ENCODE data around the gene IFNGR2. TPM values are rescaled to one million over a fixed set of nuclear protein-coding genes. Genes with fewer than 3 reads are reported as not detected.

Gene IFNGR2
- total and polyA plus RNA-seq, 2 donors (not counting 1 experiment from before 2014, with no cell fraction given), result 96.0 to 108 TPM

DNA sequence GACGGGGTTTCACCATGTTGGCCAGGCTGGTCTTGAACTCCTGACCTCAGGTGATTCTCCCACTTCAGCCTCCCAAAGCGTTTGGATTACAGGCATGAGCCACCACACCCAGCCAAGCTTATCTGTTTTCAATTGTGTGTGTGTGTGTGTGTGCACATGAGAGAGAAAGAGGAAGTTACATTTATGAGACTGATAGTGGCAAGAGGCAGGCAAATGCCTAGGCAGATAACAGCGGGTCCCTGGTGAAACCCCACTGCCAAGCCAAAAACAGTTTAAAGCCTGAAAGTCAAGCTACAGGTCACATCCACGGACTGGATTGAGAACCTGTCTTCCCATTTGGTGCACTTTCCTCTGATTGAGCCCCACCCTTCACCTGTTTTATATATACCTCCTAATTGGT, 35.1 kb upstream of the IFNGR2 start:
- H3K9ac ChIP-seq (ENCODE audit: low read length), result no peak overlapping the region
- Mint-ChIP-seq H3K4me3 (peak overlapping the region; percentile 60), H3K27ac (peak overlapping the region; percentile 79), H3K9me3 (ENCODE audit: insufficient read depth) (peaks cover 14% of the 10 kb centered on the region), H3K4me1 (peaks cover 55% of the 10 kb centered on the region), H3K27me3 (no peaks in the 10 kb centered on the region)
- DNase-seq (peak; percentile 68), ATAC-seq (ENCODE audit: low read depth) (peak; percentile 80)
- peaks cover 7% of the 10 kb centered on the region for H3K79me2 ChIP-seq (ENCODE audit: control insufficient read depth, insufficient read depth, low read length)
- no peaks in the 10 kb centered on the region for H3K36me3 ChIP-seq (replicated peaks in 1 of 2; ENCODE audit: control extremely low read depth in 1 of 2, control insufficient read depth in 1 of 2, extremely low read depth in 1 of 2, insufficient read depth in 2 of 2, low read length in 1 of 2)
- ChIA-PET POLR2A (interaction anchor here (0.8 to 1.5 kb wide), 4 partner anchors 17 to 43 kb away, joined by 3 to 7 read pairs (median 4); partner anchors contain the start of genes IFNAR1 and IFNGR2), CTCF (interaction anchor here (0.6 to 2.6 kb wide), 9 partner anchors 9 to 171 kb away, joined by 3 to 9 read pairs (median 4); partner anchors contain the start of gene IFNAR1)
- peak overlapping the region in 1 of 5 experiments; percentile 1 for H3K4me3 ChIP-seq (ENCODE audit: control extremely low read depth in 1 of 5, extremely low read depth in 1 of 5, insufficient read depth in 1 of 5, low read depth in 2 of 5, low read length in 4 of 5)
- no peaks in the 10 kb centered on the region for H4K20me1 ChIP-seq (ENCODE audit: control insufficient read depth, insufficient read depth, low read length, poor library complexity, severe bottlenecking)
- WGBS (ENCODE audit: insufficient coverage), result 6% methylated on average over 2 of the region's 4 CpGs
- H3K4me1 ChIP-seq (ENCODE audit: control insufficient read depth in 2 of 2, insufficient read depth in 2 of 2, low read length in 2 of 2), result peaks cover 66 to 71% of the 10 kb centered on the region in 2 donors
- H3K9me3 ChIP-seq (ENCODE audit: control extremely low read depth in 1 of 3, control insufficient read depth in 2 of 3, insufficient read depth in 1 of 3, low read length in 2 of 3), result peaks cover 6 to 57% (median 28%) of the 10 kb centered on the region in 3 donors
- no peaks in the 10 kb centered on the region for H3K27me3 ChIP-seq (replicated peaks in 1 of 4; ENCODE audit: control extremely low read depth in 1 of 4, control insufficient read depth in 3 of 4, insufficient read depth in 4 of 4, low read length in 3 of 4)
- intact Hi-C loops (cut with micrococcal nuclease), result no loop called here
- H2AFZ ChIP-seq (ENCODE audit: insufficient read depth, low read depth, low read length, poor library complexity, severe bottlenecking), result no peak overlapping the region
- H3K27ac ChIP-seq (ENCODE audit: low read length in 2 of 2), result peak overlapping the region; percentile 20 to 51
- peak overlapping the region; percentile 21 for H3K4me2 ChIP-seq (replicated peaks; ENCODE audit: low read depth, low read length, poor library complexity, severe bottlenecking)
- TF ChIP-seq, protein P1, sequence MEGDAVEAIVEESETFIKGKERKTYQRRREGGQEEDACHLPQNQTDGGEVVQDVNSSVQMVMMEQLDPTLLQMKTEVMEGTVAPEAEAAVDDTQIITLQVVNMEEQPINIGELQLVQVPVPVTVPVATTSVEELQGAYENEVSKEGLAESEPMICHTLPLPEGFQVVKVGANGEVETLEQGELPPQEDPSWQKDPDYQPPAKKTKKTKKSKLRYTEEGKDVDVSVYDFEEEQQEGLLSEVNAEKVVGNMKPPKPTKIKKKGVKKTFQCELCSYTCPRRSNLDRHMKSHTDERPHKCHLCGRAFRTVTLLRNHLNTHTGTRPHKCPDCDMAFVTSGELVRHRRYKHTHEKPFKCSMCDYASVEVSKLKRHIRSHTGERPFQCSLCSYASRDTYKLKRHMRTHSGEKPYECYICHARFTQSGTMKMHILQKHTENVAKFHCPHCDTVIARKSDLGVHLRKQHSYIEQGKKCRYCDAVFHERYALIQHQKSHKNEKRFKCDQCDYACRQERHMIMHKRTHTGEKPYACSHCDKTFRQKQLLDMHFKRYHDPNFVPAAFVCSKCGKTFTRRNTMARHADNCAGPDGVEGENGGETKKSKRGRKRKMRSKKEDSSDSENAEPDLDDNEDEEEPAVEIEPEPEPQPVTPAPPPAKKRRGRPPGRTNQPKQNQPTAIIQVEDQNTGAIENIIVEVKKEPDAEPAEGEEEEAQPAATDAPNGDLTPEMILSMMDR (IDR thresholded peaks at IDR 0.05), result no peak
- no peak for TF ChIP-seq EZH2 (IDR thresholded peaks at IDR 0.05; ENCODE audit: borderline replicate concordance, insufficient read depth, low read depth, low read length, poor library complexity, severe bottlenecking)

DNA sequence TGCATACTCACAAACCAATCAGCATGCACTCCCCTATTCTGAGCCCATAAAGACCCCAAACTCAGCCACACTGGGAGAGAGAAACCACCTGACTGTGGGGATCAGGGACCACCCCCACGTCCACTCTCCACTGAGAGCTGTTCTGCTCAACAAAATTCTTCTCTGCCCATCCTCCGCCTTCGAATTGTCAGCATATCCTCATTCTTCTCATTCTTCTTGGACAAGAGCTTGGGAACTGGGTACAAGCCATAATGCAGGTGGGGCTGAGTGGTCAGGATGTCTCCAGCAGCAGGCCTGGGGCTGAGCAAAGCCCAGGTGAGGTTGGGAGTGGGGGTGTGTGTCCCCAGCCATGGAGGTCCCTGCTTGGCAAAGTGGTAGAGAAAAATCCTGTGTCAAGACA, 34.6 kb upstream of the IFNGR2 start:
- Mint-ChIP-seq H3K4me3 (peak overlapping the region; percentile 60), H3K9me3 (ENCODE audit: insufficient read depth) (peaks cover 14% of the 10 kb centered on the region), H3K4me1 (peaks cover 57% of the 10 kb centered on the region), H3K27ac (peak overlapping the region; percentile 79), H3K27me3 (no peaks in the 10 kb centered on the region)
- Histone ChIP-seq H4K20me1 (ENCODE audit: control insufficient read depth, insufficient read depth, low read length, poor library complexity, severe bottlenecking) (no peaks in the 10 kb centered on the region), H3K4me3 (ENCODE audit: control extremely low read depth in 1 of 5, extremely low read depth in 1 of 5, insufficient read depth in 1 of 5, low read depth in 2 of 5, low read length in 4 of 5) (peak overlapping the region in 1 of 5 experiments; percentile 1), H3K9me3 (ENCODE audit: control extremely low read depth in 1 of 3, control insufficient read depth in 2 of 3, insufficient read depth in 1 of 3, low read length in 2 of 3) (peaks cover 6 to 57% (median 28%) of the 10 kb centered on the region in 3 donors), H3K27ac (ENCODE audit: low read length in 2 of 2) (peak overlapping the region in 1 of 2 donors; percentile 20), H3K79me2 (ENCODE audit: control insufficient read depth, insufficient read depth, low read length) (peaks cover 7% of the 10 kb centered on the region), H2AFZ (ENCODE audit: insufficient read depth, low read depth, low read length, poor library complexity, severe bottlenecking) (no peak overlapping the region), H3K36me3 (replicated peaks in 1 of 2; ENCODE audit: control extremely low read depth in 1 of 2, control insufficient read depth in 1 of 2, extremely low read depth in 1 of 2, insufficient read depth in 2 of 2, low read length in 1 of 2) (no peaks in the 10 kb centered on the region), H3K9ac (ENCODE audit: low read length) (no peak overlapping the region), H3K4me1 (ENCODE audit: control insufficient read depth in 2 of 2, insufficient read depth in 2 of 2, low read length in 2 of 2) (peaks cover 69 to 75% of the 10 kb centered on the region in 2 donors), H3K27me3 (replicated peaks in 1 of 4; ENCODE audit: control extremely low read depth in 1 of 4, control insufficient read depth in 3 of 4, insufficient read depth in 4 of 4, low read length in 3 of 4) (no peaks in the 10 kb centered on the region), H3K4me2 (replicated peaks; ENCODE audit: low read depth, low read length, poor library complexity, severe bottlenecking) (peak overlapping the region; percentile 21)
- TF ChIP-seq, protein P1 (IDR thresholded peaks at IDR 0.05), result no peak
- no peak for TF ChIP-seq EZH2 (IDR thresholded peaks at IDR 0.05; ENCODE audit: borderline replicate concordance, insufficient read depth, low read depth, low read length, poor library complexity, severe bottlenecking)
- ChIA-PET POLR2A (interaction anchor here (0.7 to 1.5 kb wide), 3 partner anchors 17 to 73 kb away, joined by 3 to 7 read pairs (median 3); partner anchors contain the start of gene IFNAR1), CTCF (interaction anchor here (0.7 to 2.6 kb wide), 5 partner anchors 8 to 73 kb away, joined by 3 to 9 read pairs (median 6); partner anchors contain the start of gene IFNAR1)
- WGBS (ENCODE audit: insufficient coverage), result no CpG with 5 or more reads among the region's 3 CpGs
- ATAC-seq (ENCODE audit: low read depth) (no peak), DNase-seq (no peak)
- intact Hi-C loops (cut with micrococcal nuclease), result no loop called here

Data from B cell (primary cell).